Naive thymus-derived CD8-positive, alpha-beta T cell (primary cell): ENCODE results near the gene SOX8. TPM values are rescaled to one million over a fixed set of nuclear protein-coding genes. Genes with fewer than 3 reads are reported as not detected.
A peak's percentile ranks its signal among the peaks of the same experiment; 100 is the strongest.
"Not testable (repeated sequence)": the region's sequence is repeated elsewhere in the genome, so short reads cannot be mapped to it uniquely, and the experiment has no call there.

ENCODE experiments used
- ATAC-seq, 2 donors: fragments of 150-1000 bp; cut with Tn5 transposase in 1 of 2; sonication (Bioruptor Pico), chemical (Tn5 transposase) in 1 of 2; 1 replicate in 1 of 2; 2 replicates in 1 of 2; pipeline ENCODE4 v1.10.0; 2021; ENCODE audit warnings: mild to moderate bottlenecking in 2 of 2, moderate library complexity in 2 of 2
- POLR2A ChIA-PET: fragments of 350-600 bp; sonication (Branson Sonifier 250); formaldehyde crosslinking; loops from one replicate; lab custom pipeline; 2021; ENCODE audit warnings: antibody characterized with exemption; lab: Charles Lee
- DNase-seq, 10 donors: peaks; one replicate each; pipeline versions ENCODE4 v3.0.0 to v3.0.0-alpha.2; 2020 to 2022
- H3K27ac Mint-ChIP-seq, 10 donors: one replicate each; pipeline ENCODE4 v1.8.0; 2020 to 2022; ENCODE audit warnings: mild to moderate bottlenecking in 10 of 10, mixed read lengths in 10 of 10, moderate library complexity in 4 of 10, inconsistent platforms in 1 of 10
- H3K27me3 Mint-ChIP-seq, 5 donors: one replicate each; pipeline ENCODE4 v1.8.0; 2021 to 2022; ENCODE audit warnings: mixed read lengths in 5 of 5
- H3K36me3 Mint-ChIP-seq, 3 donors: one replicate each; pipeline ENCODE4 v1.8.0; 2020 to 2022; ENCODE audit warnings: mixed read lengths in 3 of 3, mild to moderate bottlenecking in 2 of 3, inconsistent platforms in 1 of 3
- H3K4me1 Mint-ChIP-seq, 4 donors: one replicate each; pipeline ENCODE4 v1.8.0; 2021 to 2022; ENCODE audit warnings: mixed read lengths in 4 of 4
- H3K4me3 Mint-ChIP-seq, 10 donors: one replicate each; pipeline ENCODE4 v1.8.0; 2020 to 2022; ENCODE audit warnings: mild to moderate bottlenecking in 10 of 10, mixed read lengths in 10 of 10, moderate library complexity in 6 of 10, inconsistent platforms in 1 of 10
- H3K9me3 Mint-ChIP-seq, 9 donors: one replicate each; pipeline ENCODE4 v1.8.0; 2020 to 2022; ENCODE audit warnings: mixed read lengths in 9 of 9, mild to moderate bottlenecking in 3 of 9, inconsistent platforms in 1 of 9, moderate library complexity in 1 of 9
- polyA plus RNA-seq, 3 donors: library from polyadenylated mRNA; unstranded; fragments of 300-500 nt; fragmentation: Illumina TruSeq; gene quantifications; one replicate each; pipeline ENCODE4 v1.2.3, GENCODE V29; 2021
- total RNA-seq, 8 experiments: library from RNA in 2 of 8; stranded (reverse) in 2 of 8; gene quantifications; one replicate each; pipeline ENCODE4 v1.2.3 and lab custom pipeline; 2021 to 2026

SOX8 gene
- total and polyA plus RNA-seq, 5 experiments from 2014 or later: 1.3 to 5.1 (median 3.0) TPM

DNA sequence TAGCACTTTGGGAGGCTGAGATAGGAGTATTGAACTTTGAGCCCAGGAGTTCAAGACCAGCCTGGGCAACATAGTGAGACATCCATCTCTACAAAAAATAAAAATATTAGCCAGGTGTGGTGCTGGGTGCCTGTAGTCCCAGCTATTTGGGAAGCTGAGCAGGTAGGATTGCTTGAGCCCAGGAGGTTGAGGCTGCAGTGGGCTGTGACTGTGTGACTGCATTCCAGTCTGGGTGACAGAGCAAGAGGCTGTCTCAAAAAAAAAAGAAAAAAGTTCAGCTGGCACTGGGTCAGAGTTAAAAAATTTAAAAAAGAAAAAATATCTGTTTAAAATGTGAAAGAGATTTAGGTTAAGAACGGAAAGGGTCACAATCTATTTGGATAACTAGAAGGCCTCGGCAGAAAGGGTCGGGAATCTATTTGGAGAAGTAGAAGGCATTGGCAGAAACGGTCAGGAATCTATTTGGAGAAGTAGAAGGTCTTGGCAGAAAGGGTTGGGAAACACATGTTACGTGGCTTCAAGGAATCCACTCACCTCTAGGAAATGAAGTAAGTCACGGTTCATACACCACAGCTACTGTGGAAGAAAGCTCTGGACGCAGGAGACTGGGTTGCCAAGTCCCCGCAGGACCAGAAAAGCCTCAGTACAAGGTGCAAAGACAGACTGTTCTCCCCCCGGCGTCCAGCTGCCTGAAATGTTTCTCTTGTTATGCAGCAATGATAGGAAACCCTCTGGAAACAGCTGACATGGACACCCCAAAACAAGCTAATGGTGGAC is 36.1 kb upstream of the SOX8 start:
- H3K27me3 Mint-ChIP-seq: no peaks in the 10 kb centered on the region
- H3K4me1 Mint-ChIP-seq: peaks cover 0 to 7% (median 0%) of the 10 kb centered on the region in 4 donors
- peaks cover 20 to 58% (median 46%) of the 10 kb centered on the region in 3 donors for H3K36me3 Mint-ChIP-seq
- POLR2A ChIA-PET: no interaction called here
- H3K27ac Mint-ChIP-seq: no peak overlapping the region
- no peak overlapping the region for H3K4me3 Mint-ChIP-seq
- peaks cover 0 to 34% (median 23%) of the 10 kb centered on the region in 9 donors for H3K9me3 Mint-ChIP-seq
- no peak for ATAC-seq
- no peak for DNase-seq

- Mint-ChIP-seq H3K36me3 (peaks cover 20 to 54% (median 41%) of the 10 kb centered on the region in 3 donors), H3K27me3 (no peaks in the 10 kb centered on the region), H3K9me3 (peaks cover 0 to 33% (median 20%) of the 10 kb centered on the region in 9 donors), H3K4me1 (peaks cover 0 to 7% (median 0%) of the 10 kb centered on the region in 4 donors), H3K27ac (no peak overlapping the region), H3K4me3 (no peak overlapping the region)
- ATAC-seq: no peak
- no peak for DNase-seq
- POLR2A ChIA-PET: no interaction called here
These were observed 35.5 kb upstream of the SOX8 start for GRCh38 chr16:946048-946395.

- no peak overlapping the region for H3K27ac Mint-ChIP-seq
- no peaks in the 10 kb centered on the region for H3K27me3 Mint-ChIP-seq
- H3K4me3 Mint-ChIP-seq: no peak overlapping the region
- POLR2A ChIA-PET: no interaction called here
- DNase-seq (no peak), ATAC-seq (no peak)
- H3K36me3 Mint-ChIP-seq: peaks cover 9 to 51% (median 30%) of the 10 kb centered on the region in 3 donors
- peaks cover 0 to 14% (median under 1%) of the 10 kb centered on the region in 4 donors for H3K4me1 Mint-ChIP-seq
- peaks cover 0 to 21% (median 9%) of the 10 kb centered on the region in 9 donors for H3K9me3 Mint-ChIP-seq
These were observed 34.2 kb upstream of the SOX8 start for GRCh38 chr16:947255-947921.

GRCh38 chr16:947922-948303 is 33.7 kb upstream of the SOX8 start:
- Mint-ChIP-seq H3K4me1 (peaks cover 0 to 15% (median 1%) of the 10 kb centered on the region in 4 donors), H3K9me3 (peaks cover 0 to 16% (median 4%) of the 10 kb centered on the region in 9 donors), H3K36me3 (peaks cover 5 to 50% (median 27%) of the 10 kb centered on the region in 3 donors)
- H3K27me3 Mint-ChIP-seq, DNase-seq, H3K4me3 Mint-ChIP-seq, H3K27ac Mint-ChIP-seq, ATAC-seq, POLR2A ChIA-PET: not testable (repeated sequence)

DNA sequence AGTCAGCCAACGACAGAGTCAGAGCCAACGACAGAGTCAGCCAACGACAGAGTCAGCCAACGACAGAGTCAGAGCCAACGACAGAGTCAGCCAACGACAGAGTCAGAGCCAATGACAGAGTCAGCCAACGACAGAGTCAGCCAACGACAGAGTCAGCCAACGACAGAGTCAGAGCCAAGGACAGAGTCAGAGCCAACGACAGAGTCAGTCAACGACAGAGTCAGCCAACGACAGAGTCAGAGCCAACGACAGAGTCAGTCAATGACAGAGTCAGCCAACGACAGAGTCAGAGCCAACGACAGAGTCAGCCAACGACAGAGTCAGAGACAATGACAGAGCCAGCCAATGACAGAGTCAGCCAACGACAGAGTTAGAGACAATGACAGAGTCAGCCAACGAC is 32.8 kb upstream of the SOX8 start:
- ATAC-seq, H3K4me3 Mint-ChIP-seq, DNase-seq, POLR2A ChIA-PET, H3K27me3 Mint-ChIP-seq, H3K27ac Mint-ChIP-seq: not testable (repeated sequence)
- Mint-ChIP-seq H3K36me3 (peaks cover 2 to 48% (median 25%) of the 10 kb centered on the region in 3 donors), H3K9me3 (peaks cover 0 to 12% (median 2%) of the 10 kb centered on the region in 9 donors), H3K4me1 (peaks cover 0 to 13% (median 1%) of the 10 kb centered on the region in 4 donors)

DNA sequence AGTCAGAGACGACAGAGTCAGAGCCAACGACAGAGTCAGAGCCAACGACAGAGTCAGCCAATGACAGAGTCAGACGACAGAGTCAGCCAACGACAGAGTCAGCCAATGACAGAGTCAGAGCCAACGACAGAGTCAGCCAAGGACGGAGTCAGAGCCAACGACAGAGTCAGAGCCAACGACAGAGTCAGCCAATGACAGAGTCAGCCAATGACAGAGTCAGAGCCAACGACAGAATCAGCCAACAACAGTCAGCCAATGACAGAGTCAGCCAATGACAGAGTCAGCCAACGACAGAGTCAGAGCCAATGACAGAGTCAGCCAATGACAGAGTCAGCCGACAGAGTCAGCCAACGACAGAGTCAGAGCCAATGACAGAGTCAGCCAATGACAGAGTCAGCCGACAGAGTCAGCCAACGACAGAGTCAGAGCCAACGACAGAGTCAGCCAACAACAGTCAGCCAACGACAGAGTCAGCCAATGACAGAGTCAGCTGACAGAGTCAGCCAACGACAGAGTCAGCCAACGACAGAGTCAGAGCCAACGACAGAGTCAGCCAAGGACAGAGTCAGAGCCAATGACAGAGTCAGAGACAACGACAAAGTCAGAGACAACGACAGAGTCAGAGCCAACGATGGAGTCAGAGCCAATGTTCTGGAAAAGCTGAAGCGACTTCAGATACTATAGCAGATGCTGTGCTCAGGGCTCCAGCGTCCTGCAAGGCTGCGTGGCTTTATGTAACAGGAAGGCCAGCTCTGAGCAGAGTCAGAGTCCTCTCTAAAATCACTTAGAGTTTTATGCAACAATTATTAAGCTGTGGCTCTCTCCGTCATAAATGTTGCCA is 30.6 kb upstream of the SOX8 start:
- H3K9me3 Mint-ChIP-seq, DNase-seq, H3K27ac Mint-ChIP-seq, ATAC-seq, H3K4me3 Mint-ChIP-seq, H3K27me3 Mint-ChIP-seq, POLR2A ChIA-PET: not testable (repeated sequence)
- Mint-ChIP-seq H3K36me3 (peaks cover 0 to 31% (median 11%) of the 10 kb centered on the region in 3 donors), H3K4me1 (peaks cover 2 to 27% (median 9%) of the 10 kb centered on the region in 4 donors)

GRCh38 chr16:951660-952301 is 29.8 kb upstream of the SOX8 start:
- Mint-ChIP-seq H3K36me3 (peaks cover 0 to 25% (median 9%) of the 10 kb centered on the region in 3 donors), H3K4me1 (peaks cover 2 to 29% (median 10%) of the 10 kb centered on the region in 4 donors), H3K27ac (no peak overlapping the region), H3K4me3 (no peak overlapping the region), H3K27me3 (no peaks in the 10 kb centered on the region), H3K9me3 (no peaks in the 10 kb centered on the region)
- POLR2A ChIA-PET: no interaction called here
- no peak for ATAC-seq
- DNase-seq: no peak

- DNase-seq (no peak), ATAC-seq (no peak)
- H3K27ac Mint-ChIP-seq: no peak overlapping the region
- no peaks in the 10 kb centered on the region for H3K27me3 Mint-ChIP-seq
- no peaks in the 10 kb centered on the region for H3K9me3 Mint-ChIP-seq
- peaks cover 2 to 32% (median 12%) of the 10 kb centered on the region in 4 donors for H3K4me1 Mint-ChIP-seq
- POLR2A ChIA-PET: no interaction called here
- peak overlapping the region in 1 of 10 donors; percentile 33 for H3K4me3 Mint-ChIP-seq
- peaks cover 0 to 20% (median 8%) of the 10 kb centered on the region in 3 donors for H3K36me3 Mint-ChIP-seq
These were observed 29.2 kb upstream of the SOX8 start for GRCh38 chr16:952321-952720.

GRCh38 chr16:953818-954217 is 27.8 kb upstream of the SOX8 start:
- ATAC-seq, POLR2A ChIA-PET, H3K27me3 Mint-ChIP-seq, H3K4me3 Mint-ChIP-seq, DNase-seq, H3K9me3 Mint-ChIP-seq: not testable (repeated sequence)
- Mint-ChIP-seq H3K36me3 (peaks cover 0 to 17% (median 8%) of the 10 kb centered on the region in 3 donors), H3K4me1 (peaks cover 2 to 34% (median 16%) of the 10 kb centered on the region in 4 donors), H3K27ac (peak overlapping the region in 1 of 10 donors; percentile 28)

DNA sequence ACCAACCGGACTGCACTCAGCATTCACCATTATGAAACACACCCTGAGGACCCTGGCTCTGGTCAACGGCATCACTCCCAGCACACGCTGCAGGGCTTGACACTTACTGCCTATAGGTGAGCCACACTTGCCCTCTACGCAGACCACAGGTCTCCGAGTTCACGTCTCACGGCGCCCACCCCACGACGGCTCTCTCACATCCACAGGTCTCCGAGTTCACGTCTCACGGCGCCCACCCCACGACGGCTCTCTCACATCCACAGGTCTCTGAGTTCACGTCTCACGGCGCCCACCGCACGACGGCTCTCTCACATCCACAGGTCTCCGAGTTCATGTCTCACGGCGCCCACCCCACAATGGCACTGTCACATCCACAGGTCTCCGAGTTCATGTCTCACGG is 25.8 kb upstream of the SOX8 start:
- POLR2A ChIA-PET: not testable (repeated sequence)

GRCh38 chr16:959232-960040 is 22.1 kb upstream of the SOX8 start:
- ATAC-seq: no peak
- no peaks in the 10 kb centered on the region for H3K27me3 Mint-ChIP-seq
- peak overlapping the region in 1 of 10 donors; percentile 75 for H3K27ac Mint-ChIP-seq
- no peak for DNase-seq
- POLR2A ChIA-PET: no interaction called here
- H3K4me1 Mint-ChIP-seq: peaks cover 21 to 48% (median 25%) of the 10 kb centered on the region in 4 donors
- no peaks in the 10 kb centered on the region for H3K9me3 Mint-ChIP-seq
- H3K36me3 Mint-ChIP-seq: peaks cover 0 to 9% (median 0%) of the 10 kb centered on the region in 3 donors
- H3K4me3 Mint-ChIP-seq: no peak overlapping the region

More for the DNA sequence above, 25.8 kb upstream of the SOX8 start:
- H3K27me3 Mint-ChIP-seq, H3K27ac Mint-ChIP-seq, H3K9me3 Mint-ChIP-seq, DNase-seq, ATAC-seq, H3K4me3 Mint-ChIP-seq: not testable (repeated sequence)
- Mint-ChIP-seq H3K4me1 (peaks cover 6 to 42% (median 24%) of the 10 kb centered on the region in 4 donors), H3K36me3 (peaks cover 0 to 17% (median 8%) of the 10 kb centered on the region in 3 donors)
